Parathyroid adenoma (tissue), 2 donors: ENCODE results near the gene CCL2.

Experiments used
- H2AFZ ChIP-seq: fragments of 300-600 bp; sonication (generic); one replicate; pipeline ENCODE4 v1.7.0; 2017; ENCODE audit warnings: antibody characterized with exemption, mild to moderate bottlenecking
- H3K27ac ChIP-seq: fragments of 300-600 bp; sonication (generic); one replicate; pipeline ENCODE4 v1.7.0; 2017
- H3K27me3 ChIP-seq: fragments of 300-600 bp; sonication (generic); one replicate; pipeline ENCODE4 v1.7.0; 2017; ENCODE audit warnings: low read length; ENCODE audit not compliant: control insufficient read depth, insufficient read depth
- H3K36me3 ChIP-seq: fragments of 300-600 bp; sonication (generic); one replicate; pipeline ENCODE4 v1.7.0; 2017; ENCODE audit warnings: low read length; ENCODE audit not compliant: control insufficient read depth, insufficient read depth
- H3K4me1 ChIP-seq: fragments of 300-600 bp; sonication (generic); one replicate; pipeline ENCODE4 v1.7.0; 2017; ENCODE audit warnings: control low read depth
- H3K4me2 ChIP-seq: fragments of 300-600 bp; sonication (generic); one replicate; pipeline ENCODE4 v1.7.0; 2017; ENCODE audit warnings: low read length
- H3K4me3 ChIP-seq: fragments of 300-600 bp; sonication (generic); one replicate; pipeline ENCODE4 v1.7.0; 2017; ENCODE audit warnings: low read depth, low read length
- H3K79me2 ChIP-seq: fragments of 300-600 bp; sonication (generic); one replicate; pipeline ENCODE4 v1.7.0; 2017; ENCODE audit warnings: control low read depth
- H3K9ac ChIP-seq: fragments of 300-600 bp; sonication (generic); one replicate; pipeline ENCODE4 v1.7.0; 2017; ENCODE audit warnings: mild to moderate bottlenecking
- H3K9me3 ChIP-seq: fragments of 300-600 bp; sonication (generic); one replicate; pipeline ENCODE4 v1.7.0; 2017; ENCODE audit warnings: low read length; ENCODE audit not compliant: control insufficient read depth
- CTCF ChIP-seq: fragments of 300-600 bp; sonication (generic); IDR thresholded peaks from one replicate; pipeline ENCODE4 v1.7.0; 2017; ENCODE audit warnings: antibody characterized with exemption, mild to moderate bottlenecking
- donor health status: primary hyperparathyroidism.

The CCL2 gene

DNA sequence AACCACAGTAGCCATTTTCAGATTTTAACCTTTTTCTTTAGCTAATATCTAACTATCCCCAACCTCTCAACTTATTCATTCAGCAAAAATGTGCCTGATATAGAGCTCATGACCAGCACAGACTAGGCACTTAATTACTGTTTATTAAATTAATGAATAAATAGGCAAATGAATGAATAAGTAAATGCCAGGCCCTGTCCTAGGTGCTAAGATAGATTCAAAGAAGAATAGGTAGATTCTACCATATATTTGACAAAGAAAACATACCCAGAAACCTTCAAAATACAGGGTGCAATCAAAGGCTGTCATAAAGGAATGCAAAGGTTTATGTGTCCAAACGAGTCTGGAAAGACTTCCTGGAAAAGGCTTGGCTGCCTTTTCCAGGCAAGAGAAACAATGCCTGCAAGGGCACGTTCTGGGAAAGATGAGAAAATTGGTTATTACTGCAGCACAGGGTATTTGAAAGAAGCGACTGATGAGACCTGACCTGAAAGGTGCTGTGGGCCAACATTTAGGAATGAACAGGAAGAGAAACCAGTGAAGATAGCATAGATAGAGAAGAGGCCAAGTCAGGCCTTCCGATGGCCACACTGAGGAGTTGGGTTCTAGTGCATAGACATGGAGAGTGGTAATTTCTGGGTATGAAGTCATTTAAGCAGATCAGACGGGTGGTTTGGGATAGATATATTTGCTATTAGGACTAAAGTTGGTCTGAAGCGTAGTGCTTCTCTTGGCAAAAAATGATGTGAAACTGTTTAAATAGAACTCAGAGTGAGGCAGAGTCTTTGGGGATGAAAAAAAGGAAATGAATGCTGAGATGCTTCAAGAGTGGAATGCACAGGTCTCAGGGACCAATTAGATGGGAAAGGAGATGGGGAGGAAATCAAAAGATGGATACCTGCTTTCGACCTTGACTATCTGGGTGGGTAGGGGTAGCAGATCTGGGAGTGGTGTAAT, 11.4 kb upstream of the CCL2 start:
- Histone ChIP-seq H3K36me3 (no peaks in the 10 kb centered on the region), H3K27ac (no peak overlapping the region), H3K4me1 (no peaks in the 10 kb centered on the region)

GRCh38 chr17:34245351-34245905, 9.7 kb upstream of the CCL2 start:
- Histone ChIP-seq H3K9me3 (no peaks in the 10 kb centered on the region), H3K4me3 (no peak overlapping the region), H3K4me1 (no peaks in the 10 kb centered on the region), H3K27ac (no peak overlapping the region), H3K79me2 (no peaks in the 10 kb centered on the region), H2AFZ (no peak overlapping the region), H3K9ac (no peak overlapping the region), H3K4me2 (no peak overlapping the region), H3K27me3 (no peaks in the 10 kb centered on the region), H3K36me3 (no peaks in the 10 kb centered on the region)
- TF ChIP-seq CTCF = no peak

More for the DNA sequence above, 11.4 kb upstream of the CCL2 start:
- Histone ChIP-seq H3K9me3 (no peaks in the 10 kb centered on the region), H3K9ac (no peak overlapping the region), H3K4me2 (no peak overlapping the region), H3K27me3 (no peaks in the 10 kb centered on the region), H3K79me2 (no peaks in the 10 kb centered on the region), H3K4me3 (no peak overlapping the region), H2AFZ (no peak overlapping the region)
- no peak for TF ChIP-seq CTCF

GRCh38 chr17:34246446-34246845, 8.6 kb upstream of the CCL2 start:
- Histone ChIP-seq H3K4me1 (no peaks in the 10 kb centered on the region), H3K27ac (no peak overlapping the region)
- TF ChIP-seq CTCF = no peak

GRCh38 chr17:34246881-34247280, 8.2 kb upstream of the CCL2 start:
- H3K4me2 ChIP-seq = no peak overlapping the region
- no peak overlapping the region for H3K9ac ChIP-seq
- no peak overlapping the region for H3K27ac ChIP-seq

More at GRCh38 chr17:34246446-34246845, 8.6 kb upstream of the CCL2 start:
- H3K4me2 ChIP-seq = no peak overlapping the region
- H3K4me3 ChIP-seq = no peak overlapping the region
- H2AFZ ChIP-seq = no peak overlapping the region
- no peak overlapping the region for H3K9ac ChIP-seq
- H3K36me3 ChIP-seq = no peaks in the 10 kb centered on the region
- no peaks in the 10 kb centered on the region for H3K79me2 ChIP-seq
- H3K9me3 ChIP-seq = no peaks in the 10 kb centered on the region
- H3K27me3 ChIP-seq = no peaks in the 10 kb centered on the region

More at GRCh38 chr17:34246881-34247280, 8.2 kb upstream of the CCL2 start:
- no peak for TF ChIP-seq CTCF
- Histone ChIP-seq H3K79me2 (no peaks in the 10 kb centered on the region), H3K9me3 (no peaks in the 10 kb centered on the region), H3K27me3 (no peaks in the 10 kb centered on the region), H3K4me1 (no peaks in the 10 kb centered on the region), H2AFZ (no peak overlapping the region), H3K36me3 (no peaks in the 10 kb centered on the region), H3K4me3 (no peak overlapping the region)
